ENCODE measurements around the gene CEP89.

DNA sequence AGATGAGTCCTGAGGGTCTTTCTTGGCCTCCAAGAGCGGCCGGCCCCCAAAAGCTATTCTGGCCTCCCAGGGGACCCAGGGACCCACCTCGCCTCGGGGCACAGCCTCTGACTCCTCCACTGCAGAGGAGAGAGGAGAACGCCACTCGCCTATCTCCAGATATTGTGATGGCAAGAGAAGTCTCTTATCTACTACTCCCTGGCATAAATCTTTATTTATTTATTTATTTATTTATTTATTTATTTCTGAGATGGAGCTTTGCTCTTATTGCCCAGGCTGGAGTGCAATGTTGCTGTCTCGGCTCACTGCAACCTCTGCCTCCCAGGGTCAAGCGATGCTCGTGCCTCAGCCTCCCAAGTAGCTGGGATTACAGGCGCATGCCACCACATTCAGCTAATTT, 113.2 kb downstream of the CEP89 start:
- no peak for TF ChIP-seq CTCF (IDR thresholded peaks at IDR 0.05)
- TF ChIP-seq POLR2A (IDR thresholded peaks at IDR 0.05): no peak
